ENCODE data around the gene DMKN. TPM values are rescaled to one million over a fixed set of nuclear protein-coding genes. Genes with fewer than 3 reads are reported as not detected.

DMKN gene
- total RNA-seq, 2 donors from 2014 or later = 430 to 451 TPM

DNA sequence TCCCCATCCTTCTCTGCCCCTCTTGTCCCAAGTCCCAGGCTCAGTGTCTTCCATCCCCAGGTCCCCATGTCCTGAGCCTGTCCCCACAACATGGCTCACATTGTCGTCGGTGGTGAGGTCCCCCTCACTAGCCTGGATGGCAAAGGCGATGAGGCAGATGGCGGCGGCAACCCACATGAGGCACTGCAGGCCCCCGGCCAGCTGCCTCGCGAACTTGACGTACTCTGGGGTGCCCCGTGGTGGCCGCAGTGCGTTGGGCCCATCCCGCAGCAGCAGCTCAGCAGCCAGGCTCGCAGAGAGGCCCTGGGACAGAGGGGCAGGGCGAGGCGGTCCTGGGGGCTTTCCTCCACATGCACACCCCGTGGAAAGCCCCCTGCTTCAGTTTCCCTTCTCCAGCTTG, 48.9 kb upstream of the DMKN start:
- WGBS, 2 experiments (ENCODE audit: insufficient coverage in 1 of 2, insufficient read length in 1 of 2) = 76 to 84% methylated on average over 3 to 17 of the region's 17 CpGs
- Mint-ChIP-seq H3K27ac (no peak overlapping the region), H3K4me1 (no peaks in the 10 kb centered on the region), H3K4me3 (no peak overlapping the region), H3K27me3 (ENCODE audit: insufficient read depth) (peaks cover 61% of the 10 kb centered on the region), H3K9me3 (no peaks in the 10 kb centered on the region), H3K36me3 (ENCODE audit: low read depth) (no peaks in the 10 kb centered on the region)
- H3K27ac ChIP-seq (ENCODE audit: low read depth, low read length) = no peak overlapping the region
- no peak overlapping the region for H3K9ac ChIP-seq (ENCODE audit: extremely low read depth, low read length, poor library complexity, severe bottlenecking)
- TF ChIP-seq, protein P1, sequence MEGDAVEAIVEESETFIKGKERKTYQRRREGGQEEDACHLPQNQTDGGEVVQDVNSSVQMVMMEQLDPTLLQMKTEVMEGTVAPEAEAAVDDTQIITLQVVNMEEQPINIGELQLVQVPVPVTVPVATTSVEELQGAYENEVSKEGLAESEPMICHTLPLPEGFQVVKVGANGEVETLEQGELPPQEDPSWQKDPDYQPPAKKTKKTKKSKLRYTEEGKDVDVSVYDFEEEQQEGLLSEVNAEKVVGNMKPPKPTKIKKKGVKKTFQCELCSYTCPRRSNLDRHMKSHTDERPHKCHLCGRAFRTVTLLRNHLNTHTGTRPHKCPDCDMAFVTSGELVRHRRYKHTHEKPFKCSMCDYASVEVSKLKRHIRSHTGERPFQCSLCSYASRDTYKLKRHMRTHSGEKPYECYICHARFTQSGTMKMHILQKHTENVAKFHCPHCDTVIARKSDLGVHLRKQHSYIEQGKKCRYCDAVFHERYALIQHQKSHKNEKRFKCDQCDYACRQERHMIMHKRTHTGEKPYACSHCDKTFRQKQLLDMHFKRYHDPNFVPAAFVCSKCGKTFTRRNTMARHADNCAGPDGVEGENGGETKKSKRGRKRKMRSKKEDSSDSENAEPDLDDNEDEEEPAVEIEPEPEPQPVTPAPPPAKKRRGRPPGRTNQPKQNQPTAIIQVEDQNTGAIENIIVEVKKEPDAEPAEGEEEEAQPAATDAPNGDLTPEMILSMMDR (conservative IDR thresholded peaks at IDR 0.05) = no peak
- DNase-seq = no peak
- H3K4me1 ChIP-seq (ENCODE audit: control insufficient read depth, insufficient read depth, low read length) = no peaks in the 10 kb centered on the region
- H3K36me3 ChIP-seq (ENCODE audit: control insufficient read depth, insufficient read depth, low read length) = no peaks in the 10 kb centered on the region
- H3K9me3 ChIP-seq (ENCODE audit: control insufficient read depth, low read length) = no peaks in the 10 kb centered on the region
- peaks cover 24% of the 10 kb centered on the region for H3K27me3 ChIP-seq (ENCODE audit: control insufficient read depth, insufficient read depth, low read length, poor library complexity, severe bottlenecking)
- H3K4me3 ChIP-seq (ENCODE audit: low read length) = no peak overlapping the region

DNA sequence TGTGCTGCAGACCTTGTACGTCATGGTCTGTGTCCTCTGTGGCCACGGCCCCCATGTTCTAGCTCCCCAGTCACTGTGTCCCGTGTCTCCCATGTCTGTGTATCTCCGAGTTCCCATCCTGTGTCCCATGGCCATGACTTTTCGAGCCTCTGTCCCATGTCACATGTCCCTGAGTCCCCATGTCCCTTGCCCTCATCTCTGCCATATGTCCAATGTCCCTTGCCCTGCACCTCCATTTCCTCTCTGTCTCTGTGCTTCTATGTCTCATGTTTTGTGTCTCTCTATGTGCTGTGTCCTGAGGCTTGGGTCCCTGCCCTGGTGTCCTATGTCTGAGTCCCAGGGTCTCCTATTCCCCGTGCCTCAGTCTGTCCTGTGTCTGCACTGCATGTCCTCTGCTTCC, 48.0 kb upstream of the DMKN start:
- Mint-ChIP-seq H3K4me3 (no peak overlapping the region), H3K27ac (no peak overlapping the region), H3K9me3 (no peaks in the 10 kb centered on the region), H3K4me1 (no peaks in the 10 kb centered on the region), H3K36me3 (ENCODE audit: low read depth) (no peaks in the 10 kb centered on the region), H3K27me3 (ENCODE audit: insufficient read depth) (peaks cover 69% of the 10 kb centered on the region)
- H3K36me3 ChIP-seq (ENCODE audit: control insufficient read depth, insufficient read depth, low read length) = no peaks in the 10 kb centered on the region
- no peaks in the 10 kb centered on the region for H3K9me3 ChIP-seq (ENCODE audit: control insufficient read depth, low read length)
- H3K9ac ChIP-seq (ENCODE audit: extremely low read depth, low read length, poor library complexity, severe bottlenecking) = no peak overlapping the region
- no peak for DNase-seq
- WGBS, 2 experiments (ENCODE audit: insufficient coverage in 1 of 2, insufficient read length in 1 of 2) = 91 to 92% methylated on average over 5 to 6 of the region's 6 CpGs
- TF ChIP-seq, protein P1 (conservative IDR thresholded peaks at IDR 0.05) = no peak
- H3K27me3 ChIP-seq (ENCODE audit: control insufficient read depth, insufficient read depth, low read length, poor library complexity, severe bottlenecking) = peaks cover 33% of the 10 kb centered on the region
- no peaks in the 10 kb centered on the region for H3K4me1 ChIP-seq (ENCODE audit: control insufficient read depth, insufficient read depth, low read length)
- H3K4me3 ChIP-seq (ENCODE audit: low read length) = no peak overlapping the region
- H3K27ac ChIP-seq (ENCODE audit: low read depth, low read length) = no peak overlapping the region

DNA sequence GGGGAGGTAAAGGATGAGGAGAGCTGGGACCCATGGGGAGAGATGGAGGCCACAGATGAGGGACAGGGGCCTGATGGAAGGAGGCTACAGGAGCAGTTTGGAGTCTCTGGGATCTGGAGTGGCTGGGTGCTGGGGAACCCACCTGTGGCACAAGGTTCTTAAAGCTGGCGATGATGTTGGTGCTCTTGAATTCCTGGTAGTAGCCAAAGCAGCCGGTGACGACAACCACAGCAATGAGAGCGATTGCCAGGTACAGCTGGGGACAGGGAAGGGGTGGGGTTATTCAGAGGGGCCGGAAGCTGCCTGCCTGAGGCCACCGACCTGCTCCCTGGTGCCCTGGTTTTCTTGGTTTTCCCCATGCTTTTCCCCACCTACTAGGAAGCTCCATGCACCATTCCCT, 47.2 kb upstream of the DMKN start:
- H3K27me3 Mint-ChIP-seq (ENCODE audit: insufficient read depth) = peaks cover 76% of the 10 kb centered on the region
- H3K9me3 ChIP-seq (ENCODE audit: control insufficient read depth, low read length) = no peaks in the 10 kb centered on the region
- H3K4me1 Mint-ChIP-seq = no peaks in the 10 kb centered on the region
- H3K9me3 Mint-ChIP-seq = no peaks in the 10 kb centered on the region
- H3K27me3 ChIP-seq (ENCODE audit: control insufficient read depth, insufficient read depth, low read length, poor library complexity, severe bottlenecking) = peaks cover 37% of the 10 kb centered on the region
- TF ChIP-seq, protein P1 (conservative IDR thresholded peaks at IDR 0.05) = no peak
- H3K27ac ChIP-seq (ENCODE audit: low read depth, low read length) = no peak overlapping the region
- no peaks in the 10 kb centered on the region for H3K4me1 ChIP-seq (ENCODE audit: control insufficient read depth, insufficient read depth, low read length)
- no peak overlapping the region for H3K4me3 Mint-ChIP-seq
- H3K9ac ChIP-seq (ENCODE audit: extremely low read depth, low read length, poor library complexity, severe bottlenecking) = no peak overlapping the region
- H3K36me3 ChIP-seq (ENCODE audit: control insufficient read depth, insufficient read depth, low read length) = no peaks in the 10 kb centered on the region
- DNase-seq = no peak
- 73 to 87% methylated on average over 3 to 6 of the region's 6 CpGs for WGBS, 2 experiments (ENCODE audit: insufficient coverage in 1 of 2, insufficient read length in 1 of 2)
- no peak overlapping the region for H3K4me3 ChIP-seq (ENCODE audit: low read length)
- no peak overlapping the region for H3K27ac Mint-ChIP-seq
- no peaks in the 10 kb centered on the region for H3K36me3 Mint-ChIP-seq (ENCODE audit: low read depth)

Measured in endodermal cell (in vitro differentiated cells).